ENCODE measurements around the gene EFNA2.

EFNA2 gene

DNA sequence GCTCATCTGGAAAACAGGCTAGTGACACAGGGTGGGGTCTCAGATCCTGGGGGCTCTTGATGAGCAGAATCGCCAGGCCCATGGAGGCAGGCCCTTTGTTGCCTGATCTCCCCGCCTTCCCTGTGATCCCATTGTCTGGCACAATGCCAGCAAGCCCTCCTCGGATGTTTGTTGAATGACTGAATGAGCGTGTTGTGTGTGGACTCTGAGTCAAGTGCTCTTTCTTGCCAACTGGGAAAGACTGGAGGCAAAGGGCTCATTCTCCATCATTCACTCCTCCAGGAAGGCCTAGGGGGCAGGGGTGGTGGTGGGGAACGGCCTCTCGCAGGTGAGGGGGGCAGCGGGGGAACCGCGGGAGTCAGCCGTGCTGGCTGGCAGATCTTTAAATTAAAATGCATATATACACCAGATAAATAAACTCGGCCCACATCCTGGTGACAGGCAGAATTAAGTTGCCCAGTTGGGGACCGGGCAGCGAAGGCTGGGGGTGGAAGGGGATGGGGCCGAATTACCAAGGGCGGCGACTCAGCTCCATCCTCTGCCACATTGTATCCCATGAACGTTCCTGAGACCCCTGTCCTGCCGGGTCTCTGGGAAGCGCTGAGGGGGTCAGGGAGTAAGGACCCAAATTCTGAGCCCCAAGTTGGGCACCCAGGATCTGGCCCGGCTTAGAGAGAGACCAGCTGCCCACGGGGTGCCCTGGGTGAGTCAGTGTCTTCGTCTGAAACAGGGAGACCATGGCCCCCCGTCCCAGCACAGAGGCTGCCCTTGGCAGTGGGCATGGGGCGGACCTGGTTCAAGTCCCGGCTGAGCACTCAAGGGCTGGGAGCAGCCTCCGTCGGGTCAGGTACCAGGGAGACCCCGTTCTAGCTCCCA, 24.5 kb downstream of the EFNA2 start:
- H3F3A ChIP-seq (ENCODE audit: low read depth) = no peaks in the 10 kb centered on the region
- H3K4me1 ChIP-seq (ENCODE audit: insufficient read depth, low read length, poor library complexity, severe bottlenecking) = no peaks in the 10 kb centered on the region
- TF ChIP-seq EZH2phosphoT487 (IDR thresholded peaks at IDR 0.05; ENCODE audit: borderline replicate concordance) = no peak
- TF ChIP-seq CTCF (conservative IDR thresholded peaks at IDR 0.05; ENCODE audit: low read length) = no peak
- no peak overlapping the region for H3K4me2 ChIP-seq (ENCODE audit: low read depth, low read length, poor library complexity, severe bottlenecking)
- no peaks in the 10 kb centered on the region for H4K20me1 ChIP-seq (ENCODE audit: insufficient read depth, low read length, poor library complexity, severe bottlenecking)
- no peaks in the 10 kb centered on the region for H3K9me3 ChIP-seq (ENCODE audit: insufficient read depth, low read depth, low read length)
- H3K36me3 ChIP-seq (ENCODE audit: insufficient read depth, low read length) = no peaks in the 10 kb centered on the region
- H3K9me2 ChIP-seq (replicated peaks; ENCODE audit: low read depth, low read length) = no peaks in the 10 kb centered on the region
- no peaks in the 10 kb centered on the region for H3K79me2 ChIP-seq (ENCODE audit: insufficient read depth, low read length)
- H3K4me3 ChIP-seq (ENCODE audit: low read length, poor library complexity, severe bottlenecking) = no peak overlapping the region
- no peaks in the 10 kb centered on the region for H3K27me3 ChIP-seq (ENCODE audit: insufficient read depth, low read length, poor library complexity, severe bottlenecking)
- H3K9ac ChIP-seq (ENCODE audit: low read depth, low read length, poor library complexity, severe bottlenecking) = no peak overlapping the region
- H2AFZ ChIP-seq (ENCODE audit: low read length) = no peak overlapping the region

GRCh38 chr19:1310853-1311180, 25.1 kb downstream of the EFNA2 start:
- no peaks in the 10 kb centered on the region for H3K27me3 ChIP-seq (ENCODE audit: insufficient read depth, low read length, poor library complexity, severe bottlenecking)
- H3K4me1 ChIP-seq (ENCODE audit: insufficient read depth, low read length, poor library complexity, severe bottlenecking) = no peaks in the 10 kb centered on the region
- no peak overlapping the region for H3K9ac ChIP-seq (ENCODE audit: low read depth, low read length, poor library complexity, severe bottlenecking)
- no peaks in the 10 kb centered on the region for H3K9me3 ChIP-seq (ENCODE audit: insufficient read depth, low read depth, low read length)
- no peaks in the 10 kb centered on the region for H4K20me1 ChIP-seq (ENCODE audit: insufficient read depth, low read length, poor library complexity, severe bottlenecking)
- no peak overlapping the region for H3K4me3 ChIP-seq (ENCODE audit: low read length, poor library complexity, severe bottlenecking)
- no peaks in the 10 kb centered on the region for H3K9me2 ChIP-seq (replicated peaks; ENCODE audit: low read depth, low read length)
- H3K4me2 ChIP-seq (ENCODE audit: low read depth, low read length, poor library complexity, severe bottlenecking) = no peak overlapping the region
- no peaks in the 10 kb centered on the region for H3F3A ChIP-seq (ENCODE audit: low read depth)
- no peaks in the 10 kb centered on the region for H3K79me2 ChIP-seq (ENCODE audit: insufficient read depth, low read length)
- no peak overlapping the region for H2AFZ ChIP-seq (ENCODE audit: low read length)
- TF ChIP-seq EZH2phosphoT487 (IDR thresholded peaks at IDR 0.05; ENCODE audit: borderline replicate concordance) (no peak), CTCF (conservative IDR thresholded peaks at IDR 0.05; ENCODE audit: low read length) (no peak)
- no peaks in the 10 kb centered on the region for H3K36me3 ChIP-seq (ENCODE audit: insufficient read depth, low read length)

GRCh38 chr19:1311543-1312091, 25.9 kb downstream of the EFNA2 start:
- Histone ChIP-seq H3F3A (ENCODE audit: low read depth) (no peaks in the 10 kb centered on the region), H3K4me1 (ENCODE audit: insufficient read depth, low read length, poor library complexity, severe bottlenecking) (no peaks in the 10 kb centered on the region), H3K27me3 (ENCODE audit: insufficient read depth, low read length, poor library complexity, severe bottlenecking) (no peaks in the 10 kb centered on the region), H4K20me1 (ENCODE audit: insufficient read depth, low read length, poor library complexity, severe bottlenecking) (no peaks in the 10 kb centered on the region), H3K4me3 (ENCODE audit: low read length, poor library complexity, severe bottlenecking) (no peak overlapping the region), H3K79me2 (ENCODE audit: insufficient read depth, low read length) (no peaks in the 10 kb centered on the region), H3K9me2 (replicated peaks; ENCODE audit: low read depth, low read length) (no peaks in the 10 kb centered on the region), H3K4me2 (ENCODE audit: low read depth, low read length, poor library complexity, severe bottlenecking) (no peak overlapping the region), H3K9me3 (ENCODE audit: insufficient read depth, low read depth, low read length) (no peaks in the 10 kb centered on the region), H3K9ac (ENCODE audit: low read depth, low read length, poor library complexity, severe bottlenecking) (no peak overlapping the region), H3K36me3 (ENCODE audit: insufficient read depth, low read length) (no peaks in the 10 kb centered on the region), H2AFZ (ENCODE audit: low read length) (no peak overlapping the region)
- no peak for TF ChIP-seq EZH2phosphoT487 (IDR thresholded peaks at IDR 0.05; ENCODE audit: borderline replicate concordance)
- TF ChIP-seq CTCF (conservative IDR thresholded peaks at IDR 0.05; ENCODE audit: low read length) = no peak
